HepG2 (cell line): ENCODE data around the gene PLCL2. TPM values are rescaled to one million over a fixed set of nuclear protein-coding genes. Genes with fewer than 3 reads are reported as not detected.

Source experiments
- ATAC-seq: fragments of 200-7000 bp; cut with Tn5 transposase; 3 replicates; pipeline ENCODE4 v1.9.1; 2020; ENCODE audit warnings: mild to moderate bottlenecking, moderate library complexity
- BruUV-seq: library from RNA; stranded (reverse); fragments of 400-500 nt; replicated peaks from 2 replicates; lab custom pipeline; 2021; lab: Mats Ljungman, UMichigan
- CTCF ChIA-PET: fragments of 300-600 bp; formaldehyde crosslinking; extraction: SDS; loops from one replicate; lab custom pipeline; 2021; ENCODE audit warnings: low total read pairs, inconsistent platforms, low intra/inter-chr PET ratio; lab: Yijun Ruan, JAX
- POLR2A ChIA-PET: fragments of 350-600 bp; sonication (Branson Sonifier 250); formaldehyde crosslinking; loops from one replicate; lab custom pipeline; 2020; ENCODE audit warnings: antibody characterized with exemption, inconsistent platforms; lab: Yijun Ruan, JAX
- DNase-seq: peaks from one replicate; pipeline ENCODE4 v3.0.0-alpha.2; 2015; ENCODE audit warnings: low spot score
- FAIRE-seq: peaks from 3 replicates; lab custom pipeline; 2011; peaks lifted over from hg19 to GRCh38; lab: Jason Lieb, UNC
- H2AFZ ChIP-seq: one replicate; pipeline ENCODE4 v1.6.1; 2011; ENCODE audit warnings: low read length, inconsistent platforms
- H3K27ac ChIP-seq: fragments of 300-600 bp; 3 replicates; pipeline ENCODE4 v1.8.0; 2011; ENCODE audit warnings: mixed run types, mild to moderate bottlenecking, mixed read lengths, low read length, inconsistent platforms; ENCODE audit not compliant: insufficient read depth; ENCODE audit errors: extremely low read length
- H3K27me3 ChIP-seq, 2 experiments: fragments of 200-600 bp in 1 of 2; 2 replicates in 1 of 2; 3 replicates in 1 of 2; pipeline versions ENCODE4 v1.6.0 to v1.8.0; 2011; ENCODE audit warnings: low read length in 2 of 2, mild to moderate bottlenecking in 2 of 2, moderate library complexity in 2 of 2, inconsistent platforms in 1 of 2; ENCODE audit not compliant: insufficient read depth in 2 of 2, control insufficient read depth in 1 of 2
- H3K36me3 ChIP-seq, 2 experiments: fragments of 200-600 bp in 1 of 2; replicated peaks in 1 of 2; 2 replicates in 1 of 2; 3 replicates in 1 of 2; pipeline versions ENCODE4 v1.5.1 to v1.8.0; 2011; ENCODE audit warnings: low read length in 2 of 2, inconsistent platforms in 1 of 2; ENCODE audit not compliant: insufficient read depth in 2 of 2, control insufficient read depth in 1 of 2
- H3K4me1 ChIP-seq: 2 replicates; pipeline ENCODE4 v1.5.1; 2012; ENCODE audit warnings: low read length, inconsistent platforms; ENCODE audit not compliant: insufficient read depth
- H3K4me2 ChIP-seq: 2 replicates; pipeline ENCODE4 v1.6.0; 2011; ENCODE audit warnings: low read depth, low read length, inconsistent platforms
- H3K4me3 ChIP-seq, 3 experiments: fragments of 200-600 bp in 1 of 3; sonication (generic), shearing (Covaris generic) in 1 of 3; replicated peaks in 1 of 3; 2 replicates each; pipeline ENCODE4 v1.5.1; 2011 to 2016; ENCODE audit warnings: low read length in 3 of 3, inconsistent platforms in 2 of 3, low read depth in 2 of 3, mild to moderate bottlenecking in 2 of 3, control low read depth in 1 of 3, mixed read lengths in 1 of 3; ENCODE audit not compliant: insufficient read depth in 1 of 3
- H3K79me2 ChIP-seq: one replicate; pipeline ENCODE4 v1.6.1; 2011; ENCODE audit warnings: low read length, inconsistent platforms; ENCODE audit not compliant: insufficient read depth
- H3K9ac ChIP-seq: 2 replicates; pipeline ENCODE4 v1.6.0; 2011; ENCODE audit warnings: mild to moderate bottlenecking, low read depth, low read length, inconsistent platforms; ENCODE audit not compliant: insufficient read depth
- H3K9me3 ChIP-seq: 2 replicates; pipeline ENCODE4 v1.5.1; 2012; ENCODE audit warnings: mild to moderate bottlenecking, low read length
- H4K20me1 ChIP-seq: 2 replicates; pipeline ENCODE4 v1.6.0; 2011; ENCODE audit warnings: inconsistent platforms, mild to moderate bottlenecking, low read length, moderate library complexity; ENCODE audit not compliant: insufficient read depth
- ERF ChIP-seq: IDR thresholded peaks from 2 replicates; pipeline ENCODE4 v1.6.1; 2018; ENCODE audit warnings: missing biosample characterization, missing genetic modification reagents
- FOXC1 ChIP-seq: sonication (generic); formaldehyde crosslinking; IDR thresholded peaks from 2 replicates; pipeline ENCODE4 v1.8.0; 2022; ENCODE audit warnings: mild to moderate bottlenecking, missing genetic modification reagents, borderline replicate concordance
- PHF21A ChIP-seq: sonication (generic); formaldehyde crosslinking; IDR thresholded peaks from 2 replicates; pipeline ENCODE4 v1.5.0; 2020; ENCODE audit warnings: mild to moderate bottlenecking, missing genetic modification reagents
- RFX5 ChIP-seq: IDR thresholded peaks from 2 replicates; pipeline ENCODE4 v1.6.1; 2011; ENCODE audit warnings: low read depth, low read length, improper control_type of control experiment
- SATB2 ChIP-seq: sonication (generic); formaldehyde crosslinking; IDR thresholded peaks from 2 replicates; pipeline ENCODE4 v1.5.0; 2020; ENCODE audit warnings: missing genetic modification reagents
- SCMH1 ChIP-seq: sonication (generic); formaldehyde crosslinking; IDR thresholded peaks from 2 replicates; pipeline ENCODE4 v1.9.0; 2021; ENCODE audit warnings: missing genetic modification reagents, mild to moderate bottlenecking, borderline replicate concordance
- SMAD3 ChIP-seq: sonication (generic); formaldehyde crosslinking; IDR thresholded peaks from 2 replicates; pipeline ENCODE4 v1.4.0; 2020; ENCODE audit warnings: missing genetic modification reagents
- ZKSCAN5 ChIP-seq: sonication (generic); formaldehyde crosslinking; IDR thresholded peaks from 2 replicates; pipeline ENCODE4 v1.5.1; 2020; ENCODE audit warnings: mild to moderate bottlenecking, missing genetic modification reagents
- ZMYM2 ChIP-seq: sonication (generic); formaldehyde crosslinking; IDR thresholded peaks from 2 replicates; pipeline ENCODE4 v1.8.0; 2022; ENCODE audit warnings: mild to moderate bottlenecking, missing genetic modification reagents
- ZNF33A ChIP-seq: sonication (generic); formaldehyde crosslinking; IDR thresholded peaks from 2 replicates; pipeline ENCODE4 v1.5.1; 2020; ENCODE audit warnings: missing genetic modification reagents, mild to moderate bottlenecking, moderate library complexity, borderline replicate concordance
- ZNF496 ChIP-seq: sonication (generic); formaldehyde crosslinking; IDR thresholded peaks from 2 replicates; pipeline ENCODE4 v1.8.1; 2023; ENCODE audit warnings: mild to moderate bottlenecking, moderate library complexity, missing genetic modification reagents; ENCODE audit not compliant: insufficient replicate concordance
- ZNF576 ChIP-seq: sonication (generic); formaldehyde crosslinking; IDR thresholded peaks from 2 replicates; pipeline ENCODE4 v1.4.0; 2020; ENCODE audit warnings: mild to moderate bottlenecking, missing genetic modification reagents
- ZNF598 ChIP-seq: sonication (generic); formaldehyde crosslinking; IDR thresholded peaks from 2 replicates; pipeline ENCODE4 v1.5.1; 2020; ENCODE audit warnings: mild to moderate bottlenecking, missing genetic modification reagents, borderline replicate concordance
- WGBS: methylation state at CpG from one replicate; pipeline ENCODE4 v1.1.6; 2017; ENCODE audit warnings: low lambda C conversion rate; 5-methylcytosine and 5-hydroxymethylcytosine counted together
- in situ Hi-C: cut with HindIII; loops from 2 replicates; pipeline ENCODE4 v1.10.0; 2017; ENCODE audit warnings: low pct_unique_long_range_greater_than_20kb; ENCODE audit not compliant: extremely low pct_ligation_motif_present
- intact Hi-C: fragments of 100-400 bp; cut with micrococcal nuclease; formaldehyde crosslinking; loops from one replicate; pipeline ENCODE4 v1.10.0; 2022; ENCODE audit not compliant: unreplicated experiment
- polyA plus RNA-seq, 8 experiments: library from polyadenylated mRNA; depleted of rRNA in 3 of 8; stranded (reverse) in 7 of 8; unstranded in 1 of 8; fragments of >200 nt; fragmentation: Illumina TruSeq in 4 of 8; extraction: Trizol in 4 of 8; gene quantifications; 2 replicates each; pipeline versions ENCODE4 v1.2.1 to v1.2.3, GENCODE V29; 2011 to 2016; ENCODE audit warnings: low read depth in 4 of 8, missing spikeins in 1 of 8, mixed read lengths in 1 of 8; ENCODE audit not compliant: insufficient read depth in 1 of 8
- total RNA-seq, 5 experiments: library from RNA; depleted of rRNA; stranded (reverse); fragments of >200 nt; fragmentation: Illumina TruSeq; extraction: Trizol; gene quantifications; 2 replicates each; pipeline ENCODE4 v1.2.3, GENCODE V29; 2016; ENCODE audit warnings: low read depth in 1 of 5
- TF ChIP-seq, protein P1 (sequence below): sonication (generic); formaldehyde crosslinking; IDR thresholded peaks from 2 replicates; pipeline ENCODE4 v1.4.0; 2020; ENCODE audit warnings: mild to moderate bottlenecking, missing genetic modification reagents

The PLCL2 gene
- total and polyA plus RNA-seq, 2 of the 13 experiments (the other 11 are each of a cell fraction or from before 2014, with no cell fraction given), result not detected

GRCh38 chr3:16908896-16909295 lies 24.1 kb downstream of the PLCL2 start:
- CTCF ChIA-PET, result no interaction called here
- in situ Hi-C loops, result no loop called here
- H3K4me3 ChIP-seq, result no peak overlapping the region

More at GRCh38 chr3:16908896-16909295, 24.1 kb downstream of the PLCL2 start:
- DNase-seq, result no peak
- WGBS, result 4% methylated on average over 2 of the region's 2 CpGs
- no peak overlapping the region for H3K4me2 ChIP-seq
- TF ChIP-seq ZKSCAN5 (CRISPR knock-in tag) (no peak), ZNF496 (CRISPR knock-in tag) (no peak), ERF (CRISPR knock-in tag) (no peak), ZMYM2 (CRISPR knock-in tag) (no peak), FOXC1 (CRISPR knock-in tag) (no peak), ZNF33A (no peak), SCMH1 (no peak), ZNF598 (CRISPR knock-in tag) (no peak), PHF21A (CRISPR knock-in tag) (no peak), RFX5 (no peak), SMAD3 (CRISPR knock-in tag) (no peak), ZNF576 (CRISPR knock-in tag) (no peak), SATB2 (CRISPR knock-in tag) (no peak)
- TF ChIP-seq, protein P1, sequence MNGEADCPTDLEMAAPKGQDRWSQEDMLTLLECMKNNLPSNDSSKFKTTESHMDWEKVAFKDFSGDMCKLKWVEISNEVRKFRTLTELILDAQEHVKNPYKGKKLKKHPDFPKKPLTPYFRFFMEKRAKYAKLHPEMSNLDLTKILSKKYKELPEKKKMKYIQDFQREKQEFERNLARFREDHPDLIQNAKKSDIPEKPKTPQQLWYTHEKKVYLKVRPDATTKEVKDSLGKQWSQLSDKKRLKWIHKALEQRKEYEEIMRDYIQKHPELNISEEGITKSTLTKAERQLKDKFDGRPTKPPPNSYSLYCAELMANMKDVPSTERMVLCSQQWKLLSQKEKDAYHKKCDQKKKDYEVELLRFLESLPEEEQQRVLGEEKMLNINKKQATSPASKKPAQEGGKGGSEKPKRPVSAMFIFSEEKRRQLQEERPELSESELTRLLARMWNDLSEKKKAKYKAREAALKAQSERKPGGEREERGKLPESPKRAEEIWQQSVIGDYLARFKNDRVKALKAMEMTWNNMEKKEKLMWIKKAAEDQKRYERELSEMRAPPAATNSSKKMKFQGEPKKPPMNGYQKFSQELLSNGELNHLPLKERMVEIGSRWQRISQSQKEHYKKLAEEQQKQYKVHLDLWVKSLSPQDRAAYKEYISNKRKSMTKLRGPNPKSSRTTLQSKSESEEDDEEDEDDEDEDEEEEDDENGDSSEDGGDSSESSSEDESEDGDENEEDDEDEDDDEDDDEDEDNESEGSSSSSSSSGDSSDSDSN (CRISPR knock-in tag), result no peak
- TF ChIP-seq, all 625 proteins: peak for 0
- no peaks in the 10 kb centered on the region for H4K20me1 ChIP-seq
- no peaks in the 10 kb centered on the region for H3K4me1 ChIP-seq
- intact Hi-C loops, result no loop called here
- no peaks in the 10 kb centered on the region for H3K27me3 ChIP-seq
- H3K27ac ChIP-seq, result no peak overlapping the region
- POLR2A ChIA-PET, result no interaction called here
- FAIRE-seq (no peak), ATAC-seq (no peak)
- BruUV-seq, result no TSS peak
- no peaks in the 10 kb centered on the region for H3K9me3 ChIP-seq
- no peaks in the 10 kb centered on the region for H3K36me3 ChIP-seq
- H3K9ac ChIP-seq, result no peak overlapping the region
- H2AFZ ChIP-seq, result no peak overlapping the region
- H3K79me2 ChIP-seq, result no peaks in the 10 kb centered on the region
